GM18951 (cell line): ENCODE measurements around the gene ZNF410.
"Not testable (repeated sequence)": the region's sequence is repeated elsewhere in the genome, so short reads cannot be mapped to it uniquely, and the experiment has no call there.

Source experiments
- POLR2A ChIP-seq: IDR thresholded peaks from 4 replicates; pipeline ENCODE4 v1.6.1; 2011; ENCODE audit warnings: mild to moderate bottlenecking; ENCODE audit not compliant: insufficient read length, insufficient read depth; ENCODE audit errors: extremely low read depth
- in situ Hi-C: fragments of 300-500 bp; cut with MboI; formaldehyde crosslinking; loops from one replicate; pipeline ENCODE4 v1.12.0; 2022; ENCODE audit warnings: low sequenced_read_pairs, mixed read lengths, inconsistent platforms; ENCODE audit not compliant: unreplicated experiment

The ZNF410 gene, protein sequence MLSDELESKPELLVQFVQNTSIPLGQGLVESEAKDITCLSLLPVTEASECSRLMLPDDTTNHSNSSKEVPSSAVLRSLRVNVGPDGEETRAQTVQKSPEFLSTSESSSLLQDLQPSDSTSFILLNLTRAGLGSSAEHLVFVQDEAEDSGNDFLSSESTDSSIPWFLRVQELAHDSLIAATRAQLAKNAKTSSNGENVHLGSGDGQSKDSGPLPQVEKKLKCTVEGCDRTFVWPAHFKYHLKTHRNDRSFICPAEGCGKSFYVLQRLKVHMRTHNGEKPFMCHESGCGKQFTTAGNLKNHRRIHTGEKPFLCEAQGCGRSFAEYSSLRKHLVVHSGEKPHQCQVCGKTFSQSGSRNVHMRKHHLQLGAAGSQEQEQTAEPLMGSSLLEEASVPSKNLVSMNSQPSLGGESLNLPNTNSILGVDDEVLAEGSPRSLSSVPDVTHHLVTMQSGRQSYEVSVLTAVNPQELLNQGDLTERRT

DNA sequence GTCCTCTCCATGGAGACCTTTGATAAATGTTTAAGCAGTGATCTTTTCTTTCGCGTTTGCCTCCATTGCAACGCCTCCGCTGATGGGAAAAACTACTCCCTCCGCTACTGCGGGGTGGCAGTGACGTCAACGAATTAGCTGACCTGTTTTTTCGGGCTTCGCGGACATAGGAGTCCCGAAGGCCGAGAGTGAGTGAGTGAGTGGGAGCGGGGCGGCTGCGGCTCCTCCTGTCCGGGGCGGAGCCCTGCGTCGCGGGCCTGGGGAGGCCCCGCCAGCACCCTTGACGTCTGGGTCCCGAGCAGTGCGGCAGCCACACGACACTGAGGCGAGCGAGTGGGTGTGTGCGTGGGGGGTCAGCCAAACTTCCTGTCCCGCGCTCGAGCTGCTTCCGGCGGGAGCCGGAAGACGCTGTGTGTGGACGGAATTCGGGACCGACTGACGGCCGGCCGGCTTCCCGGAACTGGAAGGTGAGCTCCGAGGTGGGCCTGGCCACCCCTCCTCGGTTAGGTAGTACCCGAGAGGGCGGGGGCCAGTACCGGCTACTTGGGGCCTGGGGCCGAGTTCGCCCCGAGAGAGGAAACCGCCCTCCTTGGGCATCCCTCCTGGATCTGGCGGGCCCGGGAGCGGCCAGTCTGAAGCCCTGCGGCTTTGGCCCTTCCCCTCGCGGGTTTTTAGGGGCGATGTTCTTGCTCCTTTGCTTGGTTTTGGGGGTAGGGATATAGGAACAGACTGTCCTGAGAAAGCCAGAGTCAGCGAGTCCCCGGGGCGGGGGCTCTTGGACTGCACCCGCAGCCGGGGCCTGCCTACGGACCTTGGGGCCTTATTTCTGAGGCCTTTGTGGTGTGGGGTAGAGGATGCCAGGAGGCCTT is at the start of gene ZNF410:
Gene ZNF410 (plus strand): TSS at position 411 of the 869 bp plus-strand sequence. CDS start 5,317 bp downstream, outside the sequence.
- TF ChIP-seq POLR2A = peak; percentile 82
- in situ Hi-C loops = no loop called here

GRCh38 chr14:73838293-73839034 is 48.2 kb upstream of the ZNF410 start:
- in situ Hi-C loops = not testable (repeated sequence)

- in situ Hi-C loops = no loop called here
- TF ChIP-seq POLR2A = no peak
Observed at GRCh38 chr14:73842201-73842600, 44.5 kb upstream of the ZNF410 start.

- no peak for TF ChIP-seq POLR2A
- in situ Hi-C loops = no loop called here
Observed at GRCh38 chr14:73842851-73843250, 43.8 kb upstream of the ZNF410 start.

DNA sequence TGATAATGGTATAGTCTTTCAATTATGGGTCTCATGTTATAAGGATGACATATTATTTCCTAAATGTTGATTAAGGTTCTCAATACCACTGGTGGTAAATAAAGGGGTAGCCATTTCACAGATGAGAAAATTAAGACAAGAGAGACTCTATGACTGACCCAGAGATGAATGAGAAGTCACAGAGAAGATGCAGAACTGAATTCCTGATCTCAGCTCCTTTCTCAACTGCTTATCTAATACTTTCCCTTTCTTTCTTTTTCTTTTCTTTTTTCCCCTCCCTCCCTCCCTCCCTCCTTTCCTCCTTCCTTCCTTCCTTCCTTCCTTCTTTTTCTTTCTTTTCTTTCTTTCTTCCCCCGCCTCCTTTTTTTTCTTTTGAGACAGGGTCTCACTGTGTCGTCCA is 43.4 kb upstream of the ZNF410 start:
- TF ChIP-seq POLR2A = no peak
- in situ Hi-C loops = no loop called here

DNA sequence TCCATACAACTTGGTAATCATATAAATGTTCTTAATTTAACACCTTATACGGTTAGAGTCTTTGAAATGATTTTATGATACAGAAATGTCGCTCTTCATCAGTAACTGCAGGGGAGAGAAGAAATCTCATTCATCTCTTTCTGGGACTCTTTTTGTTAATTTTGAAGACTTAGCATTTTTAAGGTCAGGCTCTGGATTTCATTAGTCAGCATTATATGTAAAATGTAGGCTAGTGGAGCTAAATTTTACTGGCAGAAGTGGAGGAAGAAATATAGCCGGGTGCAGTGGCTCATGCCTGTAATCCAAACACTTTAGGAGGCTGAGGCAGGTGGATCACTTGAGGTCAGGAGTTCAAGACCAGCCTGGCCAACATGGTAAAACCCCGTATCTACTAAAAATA is 39.7 kb upstream of the ZNF410 start:
- TF ChIP-seq POLR2A = no peak
- in situ Hi-C loops = no loop called here

DNA sequence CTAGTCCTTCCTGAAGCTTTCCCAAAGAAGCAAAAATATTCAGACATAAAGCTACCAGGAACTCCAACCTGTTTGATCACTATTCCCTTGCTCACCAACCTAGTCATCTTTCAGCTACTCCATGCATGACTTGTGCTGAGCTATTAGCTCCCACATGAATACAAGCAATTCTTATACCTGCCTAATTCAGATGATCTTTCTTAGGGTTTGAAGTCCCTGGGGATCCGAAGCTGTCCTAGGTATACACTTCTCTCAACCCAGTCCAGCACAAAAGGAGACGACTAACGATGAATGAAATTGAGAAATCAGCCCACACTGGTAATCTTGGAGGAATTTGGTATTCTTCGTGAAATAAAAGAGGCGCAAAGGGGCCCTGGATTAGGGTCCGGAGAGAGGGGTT is 35.7 kb upstream of the ZNF410 start:
- TF ChIP-seq POLR2A = no peak
- in situ Hi-C loops = no loop called here

GRCh38 chr14:73851567-73852382 is 34.9 kb upstream of the ZNF410 start, which contains the start of gene PTGR2:
PTGR2 (plus strand) TSS chr14:73851831; CDS start chr14:73858863, 7,032 bp downstream.
- TF ChIP-seq POLR2A = peak; percentile 77

DNA sequence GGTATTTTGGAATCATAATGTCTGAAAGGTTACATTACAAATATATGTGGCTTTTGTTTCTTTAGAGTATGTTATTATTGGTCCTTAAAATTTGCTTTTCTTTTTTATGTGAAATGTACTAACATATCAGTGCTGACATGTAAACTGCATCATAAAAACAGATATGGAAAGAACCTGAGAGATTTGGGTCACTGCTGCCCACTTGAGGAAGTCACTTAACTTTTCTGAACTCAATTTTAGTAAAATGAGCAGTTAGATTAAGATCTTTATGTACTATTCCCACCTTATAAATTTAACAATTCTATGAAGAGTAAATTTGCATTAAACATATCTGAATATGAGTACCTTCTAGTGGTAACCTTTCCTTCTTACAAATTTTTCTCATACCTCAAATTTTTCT is 27.5 kb upstream of the ZNF410 start:
- no peak for TF ChIP-seq POLR2A
- in situ Hi-C loops = no loop called here

More at GRCh38 chr14:73851567-73852382, 34.9 kb upstream of the ZNF410 start, which contains the start of gene PTGR2:
- in situ Hi-C loops = no loop called here

GRCh38 chr14:73861073-73861472 is 25.6 kb upstream of the ZNF410 start:
- in situ Hi-C loops = no loop called here
- TF ChIP-seq POLR2A = no peak

DNA sequence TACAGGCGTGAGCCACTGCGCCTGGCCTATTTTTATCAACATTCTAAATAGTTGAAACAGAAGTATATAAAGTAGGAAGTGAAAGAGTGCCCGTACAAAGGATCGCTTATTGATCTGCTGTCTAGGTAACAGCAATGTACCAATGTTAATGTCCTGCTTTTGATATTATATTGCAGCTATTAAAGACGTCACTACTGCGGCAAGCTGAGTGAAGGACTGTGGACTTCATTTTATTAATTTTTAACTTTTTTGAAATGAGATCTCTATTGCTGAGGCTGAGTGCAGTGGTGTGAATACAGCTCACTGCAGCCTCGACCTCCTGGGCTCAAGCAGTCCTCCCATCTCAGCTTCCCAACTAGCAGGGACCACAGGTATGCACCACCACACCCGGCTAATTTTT is 24.2 kb upstream of the ZNF410 start:
- TF ChIP-seq POLR2A = no peak
- in situ Hi-C loops = no loop called here

- no peak for TF ChIP-seq POLR2A
- in situ Hi-C loops = no loop called here
Observed at GRCh38 chr14:73863209-73863608, 23.4 kb upstream of the ZNF410 start.
